Neural cell (in vitro differentiated cells): ENCODE measurements around the gene PKP3. TPM values are rescaled to one million over a fixed set of nuclear protein-coding genes. Genes with fewer than 3 reads are reported as not detected.

Source experiments
- H2AFZ ChIP-seq: fragments of 200-600, 300-800 bp; sonication (generic), shearing (Covaris generic); 2 replicates; pipeline ENCODE4 v1.6.0; 2014; ENCODE audit warnings: low read depth, mild to moderate bottlenecking, antibody characterized with exemption, low read length, moderate library complexity
- H3F3A ChIP-seq: fragments of 200-600 bp; shearing (Covaris generic); 2 replicates; pipeline ENCODE4 v1.6.1; 2016; ENCODE audit warnings: mild to moderate bottlenecking, moderate library complexity, mixed read lengths, antibody characterized with exemption, low read length; ENCODE audit not compliant: insufficient read depth, poor library complexity, severe bottlenecking
- H3K27ac ChIP-seq: fragments of 200-600, 300-800 bp; sonication (generic), shearing (Covaris generic); 2 replicates; pipeline ENCODE4 v1.5.1; 2014; ENCODE audit warnings: mild to moderate bottlenecking, low read length, moderate library complexity
- H3K27me3 ChIP-seq: fragments of 300-800, 200-600 bp; sonication (generic), shearing (Covaris generic); 2 replicates; pipeline ENCODE4 v1.6.0; 2014; ENCODE audit warnings: mild to moderate bottlenecking, low read depth, low read length, moderate library complexity; ENCODE audit not compliant: insufficient read depth
- H3K36me3 ChIP-seq: fragments of 300-800, 200-600 bp; sonication (generic), shearing (Covaris generic); 2 replicates; pipeline ENCODE4 v1.5.1; 2014; ENCODE audit warnings: mild to moderate bottlenecking, antibody characterized with exemption, low read length, moderate library complexity; ENCODE audit not compliant: insufficient read depth
- H3K4me2 ChIP-seq: fragments of 300-800, 200-600 bp; sonication (generic), shearing (Covaris generic); 2 replicates; pipeline ENCODE4 v1.6.0; 2014; ENCODE audit warnings: mild to moderate bottlenecking, low read length
- H3K4me3 ChIP-seq: fragments of 300-800, 200-600 bp; sonication (generic), shearing (Covaris generic); 2 replicates; pipeline ENCODE4 v1.5.1; 2014; ENCODE audit warnings: mild to moderate bottlenecking, low read length, moderate library complexity
- H3K79me2 ChIP-seq: fragments of 200-600 bp; shearing (Covaris generic); replicated peaks from 2 replicates; pipeline ENCODE4 v1.6.0; 2014; ENCODE audit warnings: mild to moderate bottlenecking, low read length, moderate library complexity; ENCODE audit not compliant: insufficient read depth
- H3K9ac ChIP-seq: fragments of 300-800, 200-600 bp; sonication (generic), shearing (Covaris generic); 2 replicates; pipeline ENCODE4 v1.6.1; 2016; ENCODE audit warnings: mild to moderate bottlenecking, low read length, mixed read lengths
- H3K9me2 ChIP-seq: fragments of 200-600 bp; shearing (Covaris generic); 2 replicates; pipeline ENCODE4 v1.6.1; 2016; ENCODE audit warnings: mild to moderate bottlenecking, low read length, mixed read lengths; ENCODE audit not compliant: insufficient read depth
- H3K9me3 ChIP-seq: fragments of 200-600, 300-800 bp; sonication (generic), shearing (Covaris generic); 2 replicates; pipeline ENCODE4 v1.6.1; 2016; ENCODE audit warnings: mild to moderate bottlenecking, mixed run types, low read length, moderate library complexity, mixed read lengths
- H4K20me1 ChIP-seq: fragments of 200-600 bp; shearing (Covaris generic); 2 replicates; pipeline ENCODE4 v1.6.1; 2016; ENCODE audit warnings: mild to moderate bottlenecking, mixed run types; ENCODE audit not compliant: insufficient read depth
- EP300 ChIP-seq: fragments of 450-650 bp; conservative IDR thresholded peaks from 2 replicates; pipeline ENCODE4 v1.6.1; 2014; ENCODE audit warnings: antibody characterized with exemption, mild to moderate bottlenecking, moderate library complexity; ENCODE audit not compliant: poor library complexity, severe bottlenecking
- EZH2 ChIP-seq: fragments of 200-600, 300-800 bp; shearing (Covaris generic), sonication (generic); IDR thresholded peaks from 2 replicates; pipeline ENCODE4 v1.6.1; 2014; ENCODE audit warnings: antibody characterized with exemption, low read length, borderline replicate concordance, mild to moderate bottlenecking; ENCODE audit not compliant: insufficient read depth, poor library complexity, severe bottlenecking
- MXI1 ChIP-seq: fragments of 450-650 bp; conservative IDR thresholded peaks from 2 replicates; pipeline ENCODE4 v1.6.1; 2014; ENCODE audit warnings: antibody characterized with exemption, mild to moderate bottlenecking; ENCODE audit not compliant: poor library complexity, severe bottlenecking
- POLR2AphosphoS5 ChIP-seq: IDR thresholded peaks from 2 replicates; pipeline ENCODE4 v1.6.1; 2012
- RAD21 ChIP-seq: fragments of 450-650 bp; conservative IDR thresholded peaks from 2 replicates; pipeline ENCODE4 v1.6.1; 2014; ENCODE audit warnings: antibody characterized with exemption, mild to moderate bottlenecking, moderate library complexity
- SMC3 ChIP-seq: fragments of 450-650 bp; conservative IDR thresholded peaks from 2 replicates; pipeline ENCODE4 v1.6.1; 2014; ENCODE audit warnings: antibody characterized with exemption, mild to moderate bottlenecking, moderate library complexity; ENCODE audit not compliant: poor library complexity
- TAF1 ChIP-seq: IDR thresholded peaks from 2 replicates; pipeline ENCODE4 v1.6.1; 2012; ENCODE audit warnings: low read depth
- polyA plus RNA-seq: library from polyadenylated mRNA; depleted of rRNA; stranded (reverse); fragments of >200 nt; gene quantifications from 2 replicates; pipeline ENCODE4 v1.2.3, GENCODE V29; 2014
- TF ChIP-seq, protein P1 (sequence below): fragments of 450-650 bp; IDR thresholded peaks from 2 replicates; pipeline ENCODE4 v1.5.1; 2014; ENCODE audit warnings: antibody characterized with exemption, mild to moderate bottlenecking, moderate library complexity; ENCODE audit not compliant: poor library complexity, severe bottlenecking
- TF ChIP-seq, protein P2 (sequence below): IDR thresholded peaks from 2 replicates; pipeline ENCODE4 v1.6.1; 2012; ENCODE audit warnings: borderline replicate concordance

PKP3 gene
- polyA plus RNA-seq, 1 donor from 2014 or later: not detected

DNA sequence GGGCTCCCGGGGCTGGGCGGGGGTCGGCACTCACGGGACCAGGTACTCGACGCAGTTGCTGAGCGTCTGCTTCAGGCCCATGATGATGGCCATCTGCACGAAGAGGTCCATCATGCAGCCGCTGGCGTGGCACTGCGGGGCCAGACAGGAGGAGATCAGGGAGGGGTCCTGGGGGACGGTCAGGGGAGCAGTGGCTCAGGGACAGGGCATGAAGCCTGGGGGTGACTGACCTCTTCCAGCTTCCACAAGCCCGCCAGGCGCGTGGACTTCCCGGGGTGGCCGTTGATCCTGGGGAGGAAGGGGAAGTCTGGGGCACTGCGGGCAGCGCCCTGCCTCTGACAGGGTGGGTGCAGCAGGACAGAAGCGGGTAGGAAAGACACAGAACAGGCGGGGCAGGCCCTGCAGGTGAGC, 26.9 kb downstream of the PKP3 start:
- TF ChIP-seq POLR2AphosphoS5 (no peak), MXI1 (no peak), RAD21 (no peak), SMC3 (no peak), TAF1 (no peak), EZH2 (no peak)
- TF ChIP-seq, protein P1, sequence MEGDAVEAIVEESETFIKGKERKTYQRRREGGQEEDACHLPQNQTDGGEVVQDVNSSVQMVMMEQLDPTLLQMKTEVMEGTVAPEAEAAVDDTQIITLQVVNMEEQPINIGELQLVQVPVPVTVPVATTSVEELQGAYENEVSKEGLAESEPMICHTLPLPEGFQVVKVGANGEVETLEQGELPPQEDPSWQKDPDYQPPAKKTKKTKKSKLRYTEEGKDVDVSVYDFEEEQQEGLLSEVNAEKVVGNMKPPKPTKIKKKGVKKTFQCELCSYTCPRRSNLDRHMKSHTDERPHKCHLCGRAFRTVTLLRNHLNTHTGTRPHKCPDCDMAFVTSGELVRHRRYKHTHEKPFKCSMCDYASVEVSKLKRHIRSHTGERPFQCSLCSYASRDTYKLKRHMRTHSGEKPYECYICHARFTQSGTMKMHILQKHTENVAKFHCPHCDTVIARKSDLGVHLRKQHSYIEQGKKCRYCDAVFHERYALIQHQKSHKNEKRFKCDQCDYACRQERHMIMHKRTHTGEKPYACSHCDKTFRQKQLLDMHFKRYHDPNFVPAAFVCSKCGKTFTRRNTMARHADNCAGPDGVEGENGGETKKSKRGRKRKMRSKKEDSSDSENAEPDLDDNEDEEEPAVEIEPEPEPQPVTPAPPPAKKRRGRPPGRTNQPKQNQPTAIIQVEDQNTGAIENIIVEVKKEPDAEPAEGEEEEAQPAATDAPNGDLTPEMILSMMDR: no peak
- TF ChIP-seq, protein P2, sequence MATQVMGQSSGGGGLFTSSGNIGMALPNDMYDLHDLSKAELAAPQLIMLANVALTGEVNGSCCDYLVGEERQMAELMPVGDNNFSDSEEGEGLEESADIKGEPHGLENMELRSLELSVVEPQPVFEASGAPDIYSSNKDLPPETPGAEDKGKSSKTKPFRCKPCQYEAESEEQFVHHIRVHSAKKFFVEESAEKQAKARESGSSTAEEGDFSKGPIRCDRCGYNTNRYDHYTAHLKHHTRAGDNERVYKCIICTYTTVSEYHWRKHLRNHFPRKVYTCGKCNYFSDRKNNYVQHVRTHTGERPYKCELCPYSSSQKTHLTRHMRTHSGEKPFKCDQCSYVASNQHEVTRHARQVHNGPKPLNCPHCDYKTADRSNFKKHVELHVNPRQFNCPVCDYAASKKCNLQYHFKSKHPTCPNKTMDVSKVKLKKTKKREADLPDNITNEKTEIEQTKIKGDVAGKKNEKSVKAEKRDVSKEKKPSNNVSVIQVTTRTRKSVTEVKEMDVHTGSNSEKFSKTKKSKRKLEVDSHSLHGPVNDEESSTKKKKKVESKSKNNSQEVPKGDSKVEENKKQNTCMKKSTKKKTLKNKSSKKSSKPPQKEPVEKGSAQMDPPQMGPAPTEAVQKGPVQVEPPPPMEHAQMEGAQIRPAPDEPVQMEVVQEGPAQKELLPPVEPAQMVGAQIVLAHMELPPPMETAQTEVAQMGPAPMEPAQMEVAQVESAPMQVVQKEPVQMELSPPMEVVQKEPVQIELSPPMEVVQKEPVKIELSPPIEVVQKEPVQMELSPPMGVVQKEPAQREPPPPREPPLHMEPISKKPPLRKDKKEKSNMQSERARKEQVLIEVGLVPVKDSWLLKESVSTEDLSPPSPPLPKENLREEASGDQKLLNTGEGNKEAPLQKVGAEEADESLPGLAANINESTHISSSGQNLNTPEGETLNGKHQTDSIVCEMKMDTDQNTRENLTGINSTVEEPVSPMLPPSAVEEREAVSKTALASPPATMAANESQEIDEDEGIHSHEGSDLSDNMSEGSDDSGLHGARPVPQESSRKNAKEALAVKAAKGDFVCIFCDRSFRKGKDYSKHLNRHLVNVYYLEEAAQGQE: no peak
- no peaks in the 10 kb centered on the region for H3K9me3 ChIP-seq

GRCh38 chr11:422249-422656, 28.2 kb downstream of the PKP3 start:
- H3K9me2 ChIP-seq: no peaks in the 10 kb centered on the region
- H3K27ac ChIP-seq: no peak overlapping the region
- TF ChIP-seq POLR2AphosphoS5 (no peak), TAF1 (no peak), SMC3 (no peak), EP300 (no peak), MXI1 (no peak), EZH2 (no peak), RAD21 (no peak)
- TF ChIP-seq, protein P1: no peak
- TF ChIP-seq, protein P2: no peak
- H3K79me2 ChIP-seq: no peaks in the 10 kb centered on the region
- no peaks in the 10 kb centered on the region for H3K9me3 ChIP-seq
- no peak overlapping the region for H3K9ac ChIP-seq
- H4K20me1 ChIP-seq: no peaks in the 10 kb centered on the region
- no peak overlapping the region for H3K4me3 ChIP-seq
- no peak overlapping the region for H3K4me2 ChIP-seq
- H3F3A ChIP-seq: no peaks in the 10 kb centered on the region
- H3K36me3 ChIP-seq: no peaks in the 10 kb centered on the region
- peaks cover 15% of the 10 kb centered on the region for H3K27me3 ChIP-seq
- no peak overlapping the region for H2AFZ ChIP-seq

More for the DNA sequence above, 26.9 kb downstream of the PKP3 start:
- H3K27ac ChIP-seq: no peak overlapping the region
- H3K36me3 ChIP-seq: no peaks in the 10 kb centered on the region
- no peak overlapping the region for H3K4me2 ChIP-seq
- no peak overlapping the region for H3K4me3 ChIP-seq
- H3F3A ChIP-seq: no peaks in the 10 kb centered on the region
- no peaks in the 10 kb centered on the region for H4K20me1 ChIP-seq
- H3K27me3 ChIP-seq: peaks cover 28% of the 10 kb centered on the region
- H2AFZ ChIP-seq: no peak overlapping the region
- no peaks in the 10 kb centered on the region for H3K9me2 ChIP-seq
- no peaks in the 10 kb centered on the region for H3K79me2 ChIP-seq
- no peak overlapping the region for H3K9ac ChIP-seq
